Placental pericyte (primary cell): Measurements from ENCODE around the gene P2RX6. TPM values are rescaled to one million over a fixed set of nuclear protein-coding genes. Genes with fewer than 3 reads are reported as not detected.

ENCODE experiments used
- small RNA-seq: library from RNA; depleted of rRNA; stranded (forward); fragments of <200 nt; gene quantifications from one replicate; pipeline ENCODE3, GENCODE V24; 2012; ENCODE audit warnings: low replicate concordance
- total RNA-seq: library from RNA; depleted of rRNA; stranded (reverse); fragments of >200 nt; gene quantifications from 2 replicates; pipeline ENCODE4 v1.2.3, GENCODE V29; 2012

Gene P2RX6
- total RNA-seq: 2.6 and 7.2 TPM in 2 replicates

DNA sequence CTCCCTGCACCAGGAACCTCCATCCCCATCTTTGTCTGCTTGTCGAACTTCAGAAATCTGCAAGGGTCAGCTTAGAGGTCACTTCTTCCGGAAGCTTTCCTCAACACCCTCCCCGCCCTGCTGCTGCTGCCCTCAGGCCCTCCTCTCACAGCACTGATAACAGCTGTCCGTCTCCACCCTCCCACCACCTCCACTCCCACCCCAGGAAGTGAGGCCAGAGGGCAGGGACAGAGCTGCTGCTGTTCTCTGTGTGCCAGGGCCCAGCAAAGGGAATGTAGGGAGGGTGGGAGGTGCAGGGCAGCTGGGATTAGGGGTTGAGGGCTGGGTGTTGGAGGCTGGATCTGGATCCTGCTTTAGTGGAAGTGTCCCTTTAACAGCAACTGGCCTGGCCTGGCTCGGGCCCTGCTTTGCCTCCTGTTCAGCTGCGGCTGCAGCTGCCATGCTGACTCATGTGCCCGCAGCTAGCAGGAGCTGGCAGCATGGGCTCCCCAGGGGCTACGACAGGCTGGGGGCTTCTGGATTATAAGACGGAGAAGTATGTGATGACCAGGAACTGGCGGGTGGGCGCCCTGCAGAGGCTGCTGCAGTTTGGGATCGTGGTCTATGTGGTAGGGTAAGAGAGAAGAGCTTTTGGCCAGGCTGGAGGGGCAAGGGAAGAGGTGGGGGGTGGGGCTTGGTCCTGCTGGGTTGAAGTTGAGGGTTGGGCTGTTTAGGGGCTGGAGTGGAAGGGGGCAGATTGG is at the start of gene P2RX6:
Gene P2RX6, plus strand, starts transcription at position 440 of the 740 bp plus-strand sequence. Its CDS starts 10 bp downstream, at position 450.

DNA sequence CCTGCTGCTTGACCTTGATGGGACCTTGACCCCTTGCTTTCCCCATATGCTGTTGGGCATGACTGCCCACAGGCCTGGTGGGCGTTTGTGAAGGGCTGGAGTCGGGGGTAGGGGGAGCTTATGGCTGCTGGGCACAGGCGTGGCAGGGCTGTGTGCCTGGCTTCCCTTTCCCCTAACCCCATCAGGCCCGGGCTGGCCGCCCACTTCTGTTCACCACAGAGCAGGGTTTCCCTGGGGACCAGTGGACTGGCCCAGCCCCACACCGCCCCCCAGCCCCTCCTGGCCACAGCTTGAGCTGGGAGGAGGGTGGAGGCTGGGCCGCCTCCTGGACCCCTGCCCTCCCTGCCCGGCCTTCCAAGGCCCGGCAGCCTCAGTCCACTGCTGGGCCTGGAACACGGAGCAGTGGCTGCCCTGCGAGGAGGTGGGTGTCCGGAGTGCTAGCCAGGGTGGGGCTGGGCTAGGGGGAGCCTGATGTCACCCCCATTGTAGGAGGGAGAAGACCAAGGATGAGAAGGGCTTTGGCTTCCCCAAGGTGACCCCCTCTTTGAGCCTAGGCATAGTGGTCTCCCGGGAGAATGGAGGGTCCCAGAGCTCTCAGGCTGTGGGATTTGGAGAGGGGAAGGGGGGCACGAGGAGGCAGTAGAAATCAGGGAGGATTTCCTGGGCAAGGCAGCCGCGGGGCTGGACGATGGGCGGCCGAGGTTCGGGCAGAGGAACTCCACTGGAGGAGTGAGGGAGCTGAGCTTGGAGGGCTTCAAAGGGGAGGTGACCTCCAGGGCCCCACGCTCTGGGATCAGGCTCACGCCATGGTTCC is 47.9 kb upstream of the P2RX6 start, which contains the start of gene AIFM3:
Gene AIFM3, plus strand, starts transcription at position 373 of the 814 bp plus-strand sequence. CDS start 690 bp downstream, outside the sequence.

DNA sequence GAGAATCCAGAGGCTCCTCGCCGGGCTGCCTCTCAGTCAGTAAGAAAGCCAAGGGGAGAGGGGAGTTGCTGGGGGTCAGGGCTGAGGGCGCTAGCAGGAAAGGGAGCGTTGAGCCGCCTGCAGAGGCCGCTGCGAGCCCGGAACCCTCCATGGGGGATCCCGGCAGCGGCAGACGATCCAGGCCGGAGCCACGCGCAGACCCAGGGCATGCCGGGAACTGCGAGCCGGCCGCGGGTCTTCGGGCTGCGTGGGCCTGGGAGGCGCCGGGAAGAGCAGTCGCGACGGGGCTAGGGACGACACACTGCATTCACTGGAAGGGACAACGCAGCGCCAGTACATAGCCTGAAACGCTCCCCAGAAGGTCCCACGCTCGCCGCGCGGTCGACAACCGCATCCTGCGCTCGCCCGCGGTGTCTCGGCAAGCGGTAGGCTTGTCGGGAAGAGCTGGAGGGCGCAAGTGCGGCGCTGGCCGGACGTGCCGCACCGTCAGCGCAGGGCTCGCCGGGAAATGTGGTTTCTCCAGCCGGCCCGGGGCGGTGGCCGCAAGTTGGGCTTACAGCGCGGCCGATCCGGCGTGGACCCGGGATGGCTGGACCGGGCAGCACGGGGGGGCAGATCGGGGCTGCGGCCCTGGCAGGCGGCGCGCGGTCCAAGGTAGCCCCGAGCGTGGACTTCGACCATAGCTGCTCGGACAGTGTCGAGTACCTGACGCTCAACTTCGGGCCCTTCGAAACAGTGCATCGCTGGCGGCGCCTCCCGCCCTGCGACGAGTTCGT is 33.0 kb upstream of the P2RX6 start, which contains the start of gene LZTR1:
Gene LZTR1, plus strand, starts transcription at position 511 of the 776 bp plus-strand sequence. Its CDS starts 75 bp downstream, at position 586.

DNA sequence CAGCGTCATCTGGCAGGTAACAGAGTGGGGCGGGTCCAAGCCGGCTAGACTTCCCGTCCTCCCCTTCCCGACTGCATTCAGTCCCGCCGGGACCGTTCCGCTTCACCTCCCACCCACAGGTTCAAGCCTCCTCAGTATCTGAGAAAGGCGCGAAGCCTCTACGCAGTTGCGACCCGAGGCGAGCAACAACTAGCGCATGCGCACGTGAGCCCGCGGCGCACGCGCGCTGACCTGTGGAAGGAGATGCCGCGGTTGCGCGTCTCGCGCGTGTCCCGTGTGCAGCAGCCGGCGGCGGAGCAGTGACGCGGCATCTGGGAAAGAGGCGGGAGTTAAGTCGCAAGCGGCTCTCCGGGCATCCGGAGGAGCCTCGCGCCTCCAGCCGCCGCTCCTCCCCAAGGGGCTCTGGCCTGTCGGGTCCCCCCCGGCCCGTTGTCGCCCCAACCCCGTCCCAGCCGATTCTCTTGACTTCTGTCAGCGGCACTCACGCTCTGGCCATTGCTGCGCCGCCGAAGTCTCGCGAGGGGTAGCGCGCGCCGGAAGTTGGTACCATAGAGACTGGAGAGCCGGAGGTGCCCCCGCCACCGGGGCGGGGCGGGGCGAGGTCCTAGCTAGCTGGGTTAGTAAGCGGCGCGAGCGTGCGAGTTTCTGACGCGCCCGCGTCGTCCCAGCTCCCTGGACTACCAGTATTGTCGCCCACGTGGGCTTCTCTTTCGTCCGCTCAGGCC is 13.2 kb upstream of the P2RX6 start, which contains the start of gene THAP7:
Gene THAP7, minus strand, starts transcription at position 518 of the 725 bp plus-strand sequence. Its CDS starts 207 bp downstream, at position 311.

DNA sequence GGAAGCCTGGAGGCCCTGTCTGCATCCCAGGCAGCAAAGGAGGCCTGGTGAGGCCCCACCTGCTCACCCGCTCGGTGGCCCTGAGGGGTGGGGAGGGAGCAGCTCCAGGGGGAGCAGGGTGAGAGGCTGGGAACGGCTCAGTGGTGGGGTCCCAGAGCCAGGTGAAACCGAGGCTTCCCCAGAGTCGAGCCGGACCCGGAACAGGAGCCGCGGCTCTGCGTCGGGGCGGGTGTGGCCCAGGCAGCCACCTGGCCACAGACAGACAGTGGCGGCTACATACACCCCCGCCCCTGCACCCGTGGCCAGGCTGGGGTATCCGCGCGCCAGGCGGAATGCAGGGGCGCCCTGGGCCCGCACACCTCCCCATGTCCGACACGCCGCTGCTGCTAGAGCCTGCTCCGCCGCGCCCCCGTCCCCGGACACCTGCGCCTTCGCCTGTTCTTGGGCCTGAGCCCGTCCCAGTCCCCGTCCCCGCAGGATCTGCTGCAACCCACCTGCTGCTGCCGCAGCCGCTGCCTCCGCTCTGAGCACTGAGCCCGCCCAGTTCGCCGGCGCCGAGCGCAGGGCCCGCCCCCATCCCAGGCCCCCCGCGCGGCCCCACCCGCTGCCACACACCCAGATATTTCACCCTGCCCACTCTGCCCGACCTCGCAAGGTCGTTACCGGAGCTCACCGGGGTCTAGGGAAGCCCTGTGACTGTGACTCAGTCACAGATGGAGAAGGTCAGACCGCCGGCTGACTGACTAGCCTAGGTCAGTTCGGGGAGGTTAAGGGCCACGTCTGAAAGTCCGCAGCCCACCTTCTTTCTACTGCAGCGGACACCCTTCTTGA is 17.3 kb downstream of the P2RX6 start, which contains the start of gene SLC7A4:
Gene SLC7A4, minus strand, starts transcription at position 525 of the 831 bp plus-strand sequence. CDS start 749 bp downstream, outside the sequence.

DNA sequence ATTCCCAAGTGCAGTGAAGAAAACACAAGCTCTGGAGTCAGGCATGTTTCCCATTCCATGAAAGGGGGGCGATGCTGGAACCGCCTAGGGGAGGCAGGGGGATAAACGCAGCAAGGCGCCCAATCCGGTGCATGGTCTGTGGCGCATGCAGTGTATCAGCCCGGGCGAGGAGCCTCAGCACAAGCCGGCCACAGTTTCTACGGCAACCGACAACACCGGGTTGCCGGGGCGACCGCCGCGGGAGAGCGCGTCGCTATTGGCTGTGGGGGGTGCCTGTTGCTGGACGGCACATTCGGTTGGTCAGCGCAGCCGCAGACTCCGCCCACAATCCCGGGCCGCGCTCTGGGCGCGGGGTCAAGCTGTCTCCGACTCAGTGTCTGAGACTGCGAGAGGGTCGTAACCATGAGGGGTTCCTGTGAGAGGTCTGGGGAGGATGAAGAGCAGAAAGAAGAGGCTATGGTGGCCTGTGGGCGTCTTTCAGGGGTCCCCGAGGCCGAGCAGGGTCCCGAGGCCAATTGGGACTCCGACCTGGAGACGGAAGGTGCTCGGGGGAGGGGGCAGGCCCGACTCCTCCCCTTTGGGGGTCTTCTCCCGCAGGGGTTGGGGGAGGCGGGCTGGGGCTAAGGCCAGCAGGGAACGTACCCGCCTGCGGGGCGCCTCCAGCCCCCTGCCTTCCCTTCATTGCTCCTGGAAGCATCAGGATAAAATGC is 30.8 kb downstream of the P2RX6 start, which contains the start of gene LRRC74B:
Gene LRRC74B, plus strand, starts transcription at position 362 of the 710 bp plus-strand sequence. Its CDS starts 41 bp downstream, at position 403.

Small RNAs within 50 kb of the gene (small RNA-seq; reads per million reads assigned to genes)
- gene MIR649: not detected

Other genes with a start within 250 kb of the P2RX6 start
- gene SERPIND1, start 241.1 kb upstream of the P2RX6 start, total RNA-seq: 0.22 and 0.72 TPM in 2 replicates
- gene PI4KA, start 156.4 kb upstream of the P2RX6 start, total RNA-seq: 63.9 and 68.6 TPM in 2 replicates
- gene SNAP29, start 156.2 kb upstream of the P2RX6 start, total RNA-seq: 11.7 and 12.3 TPM in 2 replicates
- gene CRKL, start 97.8 kb upstream of the P2RX6 start, total RNA-seq: 48.1 and 60.7 TPM in 2 replicates
- under 0.01 and 0.22 TPM in 2 replicates for gene AIFM3, start 47.9 kb upstream of the P2RX6 start, total RNA-seq
- gene LZTR1, start 32.9 kb upstream of the P2RX6 start, total RNA-seq: 43.3 and 68.9 TPM in 2 replicates
- gene THAP7, start 13.0 kb upstream of the P2RX6 start, total RNA-seq: 22.1 and 36.9 TPM in 2 replicates
- gene SLC7A4, start 17.4 kb downstream of the P2RX6 start, total RNA-seq: 0.14 and 3.1 TPM in 2 replicates
- 0.14 TPM in 1 of 2 replicates, not detected in the other for gene LRRC74B, start 30.8 kb downstream of the P2RX6 start, total RNA-seq